ENCODE data around the gene TERC.
A peak's percentile ranks its signal among the peaks of the same experiment; 100 is the strongest.

TERC gene

DNA sequence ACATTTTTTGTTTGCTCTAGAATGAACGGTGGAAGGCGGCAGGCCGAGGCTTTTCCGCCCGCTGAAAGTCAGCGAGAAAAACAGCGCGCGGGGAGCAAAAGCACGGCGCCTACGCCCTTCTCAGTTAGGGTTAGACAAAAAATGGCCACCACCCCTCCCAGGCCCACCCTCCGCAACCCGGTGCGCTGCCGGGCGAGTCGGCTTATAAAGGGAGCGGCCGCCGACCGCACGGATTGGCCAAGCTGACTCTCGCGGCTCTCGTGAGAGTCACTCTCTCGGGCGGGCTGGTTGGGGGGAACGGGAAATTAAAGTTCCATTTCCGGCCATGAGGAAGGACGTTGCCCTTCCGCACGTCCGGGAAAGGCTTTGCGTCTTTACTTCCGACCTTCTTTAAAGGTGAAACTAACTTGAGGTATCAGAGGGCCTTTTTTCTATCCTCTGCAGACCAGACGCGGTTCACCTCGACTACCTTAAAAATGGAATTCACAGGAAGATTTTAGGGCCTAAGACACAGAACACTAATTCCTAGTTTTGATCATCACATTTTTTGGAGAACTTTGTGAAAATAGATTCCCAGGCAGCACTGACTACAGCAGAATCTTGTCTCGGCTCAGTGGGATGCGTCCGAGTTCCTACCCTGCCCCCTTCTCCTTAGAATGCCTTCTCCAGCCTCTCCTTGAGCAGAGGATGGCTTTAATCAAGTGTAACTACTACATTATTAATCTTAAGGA is at the start of gene TERC:
TERC (minus strand) TSS at position 179 of the 731 bp plus-strand sequence.
- TF ChIP-seq, protein P1, sequence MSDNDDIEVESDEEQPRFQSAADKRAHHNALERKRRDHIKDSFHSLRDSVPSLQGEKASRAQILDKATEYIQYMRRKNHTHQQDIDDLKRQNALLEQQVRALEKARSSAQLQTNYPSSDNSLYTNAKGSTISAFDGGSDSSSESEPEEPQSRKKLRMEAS (IDR thresholded peaks at IDR 0.05) = peak; percentile 72; the same call in 1 of the 2 replicates
- 0 out of 2 replicates have a peak, but pooled peaks have one; percentile 29 for TF ChIP-seq FOXM1 (IDR thresholded peaks at IDR 0.05; ENCODE audit: borderline replicate concordance, low read depth)
- TF ChIP-seq EP300 (IDR thresholded peaks at IDR 0.05; ENCODE audit: borderline replicate concordance) = 0 out of 2 replicates have a peak, but pooled peaks have one; percentile 9
- TF ChIP-seq TCF12 (IDR thresholded peaks at IDR 0.05; ENCODE audit: low read depth) = no peak
- peak; percentile 84 for TF ChIP-seq YY1 (IDR thresholded peaks at IDR 0.05; ENCODE audit: low read depth)
- no peak for TF ChIP-seq CEBPB (IDR thresholded peaks at IDR 0.05)
- peak; percentile 60 for TF ChIP-seq TAF1 (IDR thresholded peaks at IDR 0.05; ENCODE audit: low read depth)
- no peak for TF ChIP-seq CREB1 (IDR thresholded peaks at IDR 0.05; ENCODE audit: low read depth)
- TF ChIP-seq, protein P2, sequence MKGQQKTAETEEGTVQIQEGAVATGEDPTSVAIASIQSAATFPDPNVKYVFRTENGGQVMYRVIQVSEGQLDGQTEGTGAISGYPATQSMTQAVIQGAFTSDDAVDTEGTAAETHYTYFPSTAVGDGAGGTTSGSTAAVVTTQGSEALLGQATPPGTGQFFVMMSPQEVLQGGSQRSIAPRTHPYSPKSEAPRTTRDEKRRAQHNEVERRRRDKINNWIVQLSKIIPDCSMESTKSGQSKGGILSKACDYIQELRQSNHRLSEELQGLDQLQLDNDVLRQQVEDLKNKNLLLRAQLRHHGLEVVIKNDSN (IDR thresholded peaks at IDR 0.05) = peak; percentile 6; the same call in 1 of the 2 replicates
- TF ChIP-seq ZBTB7A (IDR thresholded peaks at IDR 0.05; ENCODE audit: low read depth) = no peak

DNA sequence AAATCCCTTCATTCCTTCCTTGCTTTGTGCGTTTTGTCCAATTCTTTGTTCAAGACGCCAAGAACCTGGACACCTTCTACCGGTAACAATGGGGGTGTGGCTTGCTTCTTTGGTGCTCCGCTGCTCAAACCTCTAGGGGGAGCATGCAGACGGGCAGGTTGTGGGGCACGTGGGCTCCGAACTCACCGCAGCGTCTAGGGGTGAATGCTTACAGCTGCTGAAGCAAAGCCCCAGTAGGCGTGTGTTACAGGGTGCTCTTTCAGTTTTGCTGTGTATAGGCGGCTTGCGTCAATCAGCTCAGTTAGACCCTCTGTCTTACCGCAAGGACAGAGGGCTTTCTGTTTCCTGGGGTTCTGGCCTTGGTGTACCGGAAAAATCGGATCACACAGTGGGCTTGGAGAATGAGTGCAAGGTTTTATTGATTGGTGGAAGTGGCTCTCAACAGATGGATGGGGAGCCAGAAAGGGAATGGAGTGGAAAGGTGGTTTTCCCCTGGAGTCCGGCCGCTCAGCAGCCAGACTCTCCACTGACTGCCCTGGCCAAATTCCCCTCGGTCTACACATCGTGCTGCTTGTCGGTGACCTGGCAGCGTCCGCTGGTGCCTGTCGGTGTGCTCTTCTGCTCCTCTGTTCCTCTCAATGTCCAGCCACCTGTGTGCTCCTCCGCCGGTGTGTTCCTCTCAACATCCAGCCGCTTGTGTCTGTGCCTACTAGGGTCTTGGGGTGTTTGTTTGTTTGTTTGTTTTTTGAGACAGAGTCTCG is 49.1 kb upstream of the TERC start:
- TF ChIP-seq CREB1 (IDR thresholded peaks at IDR 0.05; ENCODE audit: low read depth) (no peak), EP300 (IDR thresholded peaks at IDR 0.05; ENCODE audit: borderline replicate concordance) (no peak), TCF12 (IDR thresholded peaks at IDR 0.05; ENCODE audit: low read depth) (no peak), CEBPB (IDR thresholded peaks at IDR 0.05) (no peak), YY1 (IDR thresholded peaks at IDR 0.05; ENCODE audit: low read depth) (no peak), RAD21 (IDR thresholded peaks at IDR 0.05; ENCODE audit: low read depth) (no peak), TEAD4 (IDR thresholded peaks at IDR 0.05) (no peak), TAF1 (IDR thresholded peaks at IDR 0.05; ENCODE audit: low read depth) (no peak), FOXM1 (IDR thresholded peaks at IDR 0.05; ENCODE audit: borderline replicate concordance, low read depth) (no peak), EGR1 (IDR thresholded peaks at IDR 0.05) (no peak), ZBTB7A (IDR thresholded peaks at IDR 0.05; ENCODE audit: low read depth) (no peak), NFIC (IDR thresholded peaks at IDR 0.05) (no peak)
- TF ChIP-seq, protein P1 (IDR thresholded peaks at IDR 0.05) = no peak
- TF ChIP-seq, protein P2 (IDR thresholded peaks at IDR 0.05) = no peak
- TF ChIP-seq, protein P3, sequence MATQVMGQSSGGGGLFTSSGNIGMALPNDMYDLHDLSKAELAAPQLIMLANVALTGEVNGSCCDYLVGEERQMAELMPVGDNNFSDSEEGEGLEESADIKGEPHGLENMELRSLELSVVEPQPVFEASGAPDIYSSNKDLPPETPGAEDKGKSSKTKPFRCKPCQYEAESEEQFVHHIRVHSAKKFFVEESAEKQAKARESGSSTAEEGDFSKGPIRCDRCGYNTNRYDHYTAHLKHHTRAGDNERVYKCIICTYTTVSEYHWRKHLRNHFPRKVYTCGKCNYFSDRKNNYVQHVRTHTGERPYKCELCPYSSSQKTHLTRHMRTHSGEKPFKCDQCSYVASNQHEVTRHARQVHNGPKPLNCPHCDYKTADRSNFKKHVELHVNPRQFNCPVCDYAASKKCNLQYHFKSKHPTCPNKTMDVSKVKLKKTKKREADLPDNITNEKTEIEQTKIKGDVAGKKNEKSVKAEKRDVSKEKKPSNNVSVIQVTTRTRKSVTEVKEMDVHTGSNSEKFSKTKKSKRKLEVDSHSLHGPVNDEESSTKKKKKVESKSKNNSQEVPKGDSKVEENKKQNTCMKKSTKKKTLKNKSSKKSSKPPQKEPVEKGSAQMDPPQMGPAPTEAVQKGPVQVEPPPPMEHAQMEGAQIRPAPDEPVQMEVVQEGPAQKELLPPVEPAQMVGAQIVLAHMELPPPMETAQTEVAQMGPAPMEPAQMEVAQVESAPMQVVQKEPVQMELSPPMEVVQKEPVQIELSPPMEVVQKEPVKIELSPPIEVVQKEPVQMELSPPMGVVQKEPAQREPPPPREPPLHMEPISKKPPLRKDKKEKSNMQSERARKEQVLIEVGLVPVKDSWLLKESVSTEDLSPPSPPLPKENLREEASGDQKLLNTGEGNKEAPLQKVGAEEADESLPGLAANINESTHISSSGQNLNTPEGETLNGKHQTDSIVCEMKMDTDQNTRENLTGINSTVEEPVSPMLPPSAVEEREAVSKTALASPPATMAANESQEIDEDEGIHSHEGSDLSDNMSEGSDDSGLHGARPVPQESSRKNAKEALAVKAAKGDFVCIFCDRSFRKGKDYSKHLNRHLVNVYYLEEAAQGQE (IDR thresholded peaks at IDR 0.05; ENCODE audit: low read depth) = no peak

DNA sequence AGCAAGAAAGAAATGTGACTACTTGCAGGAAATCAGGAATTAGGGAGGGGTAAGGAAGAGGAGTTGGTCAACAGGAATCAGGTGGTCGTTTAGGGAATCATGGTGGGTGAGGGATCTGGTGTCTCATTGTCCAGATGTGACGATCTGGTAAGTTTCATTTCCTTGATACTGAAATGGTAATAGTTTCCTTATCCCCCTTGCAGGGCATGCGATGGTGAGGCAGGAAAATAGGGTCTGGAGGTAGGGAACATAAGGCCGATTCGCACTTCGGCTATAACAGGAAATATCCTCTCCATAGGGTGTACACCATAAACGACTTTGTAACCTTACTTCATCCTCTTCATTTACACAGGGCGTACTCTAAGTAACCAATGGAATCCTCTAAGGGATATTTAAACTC is 48.4 kb upstream of the TERC start:
- TF ChIP-seq TAF1 (IDR thresholded peaks at IDR 0.05; ENCODE audit: low read depth) = no peak
- no peak for TF ChIP-seq RAD21 (IDR thresholded peaks at IDR 0.05; ENCODE audit: low read depth)
- TF ChIP-seq, protein P2 (IDR thresholded peaks at IDR 0.05) = no peak
- TF ChIP-seq FOXM1 (IDR thresholded peaks at IDR 0.05; ENCODE audit: borderline replicate concordance, low read depth) = no peak
- TF ChIP-seq EP300 (IDR thresholded peaks at IDR 0.05; ENCODE audit: borderline replicate concordance) = no peak
- TF ChIP-seq NFIC (IDR thresholded peaks at IDR 0.05) = no peak
- TF ChIP-seq EGR1 (IDR thresholded peaks at IDR 0.05) = no peak
- no peak for TF ChIP-seq CREB1 (IDR thresholded peaks at IDR 0.05; ENCODE audit: low read depth)
- TF ChIP-seq, protein P3 (IDR thresholded peaks at IDR 0.05; ENCODE audit: low read depth) = no peak
- TF ChIP-seq TCF12 (IDR thresholded peaks at IDR 0.05; ENCODE audit: low read depth) = no peak
- no peak for TF ChIP-seq CEBPB (IDR thresholded peaks at IDR 0.05)
- no peak for TF ChIP-seq TEAD4 (IDR thresholded peaks at IDR 0.05)
- TF ChIP-seq YY1 (IDR thresholded peaks at IDR 0.05; ENCODE audit: low read depth) = no peak
- TF ChIP-seq, protein P1 (IDR thresholded peaks at IDR 0.05) = no peak
- TF ChIP-seq ZBTB7A (IDR thresholded peaks at IDR 0.05; ENCODE audit: low read depth) = no peak

Data from Ishikawa (cell line).